OCI-LY7 (cell line): ENCODE data around the gene DLGAP1. TPM values are rescaled to one million over a fixed set of nuclear protein-coding genes. Genes with fewer than 3 reads are reported as not detected.

ENCODE experiments used
- BruUV-seq: library from RNA; stranded (reverse); fragments of 400-500 nt; replicated peaks from 2 replicates; lab custom pipeline; 2021; lab: Mats Ljungman, UMichigan
- CTCF ChIA-PET: fragments of 300-600 bp; sonication (Branson Sonifier 250); formaldehyde crosslinking; loops from one replicate; lab custom pipeline; 2022; ENCODE audit warnings: antibody characterized with exemption; ENCODE audit not compliant: unreplicated experiment; lab: Charles Lee
- POLR2A ChIA-PET: fragments of 300-600 bp; sonication (Branson Sonifier 250); formaldehyde crosslinking; loops from one replicate; lab custom pipeline; 2022; ENCODE audit warnings: antibody characterized with exemption; lab: Charles Lee
- DNase-seq: peaks from one replicate; pipeline ENCODE4 v3.0.0-alpha.2; 2015; ENCODE audit warnings: low spot score
- H2AFZ ChIP-seq: fragments of 200-600 bp; sonication (generic), shearing (Covaris generic); 2 replicates; pipeline ENCODE4 v1.6.1; 2014; ENCODE audit warnings: mild to moderate bottlenecking, antibody characterized with exemption, low read length, moderate library complexity
- H3K27ac ChIP-seq: fragments of 200-600 bp; sonication (generic); 2 replicates; pipeline ENCODE4 v1.5.1; 2014; ENCODE audit warnings: mixed run types, low read depth, mild to moderate bottlenecking, moderate library complexity, low read length, inconsistent platforms; ENCODE audit not compliant: poor library complexity, severe bottlenecking
- H3K36me3 ChIP-seq: fragments of 200-600 bp; sonication (generic); 2 replicates; pipeline ENCODE4 v1.6.1; 2014; ENCODE audit warnings: mild to moderate bottlenecking, antibody characterized with exemption, low read length, moderate library complexity, mixed read lengths; ENCODE audit not compliant: insufficient read depth
- H3K4me1 ChIP-seq: fragments of 200-600 bp; sonication (generic); 2 replicates; pipeline ENCODE4 v1.5.1; 2014; ENCODE audit warnings: mild to moderate bottlenecking, low read length; ENCODE audit not compliant: insufficient read depth, poor library complexity, severe bottlenecking
- H3K4me2 ChIP-seq: fragments of 200-600 bp; sonication (generic); 2 replicates; pipeline ENCODE4 v1.6.1; 2014; ENCODE audit warnings: mild to moderate bottlenecking, low read length
- H3K4me3 ChIP-seq: fragments of 200-600 bp; sonication (generic); 2 replicates; pipeline ENCODE4 v1.5.1; 2014; ENCODE audit warnings: mild to moderate bottlenecking, low read depth, low read length; ENCODE audit not compliant: poor library complexity, severe bottlenecking
- H3K79me2 ChIP-seq: fragments of 200-600 bp; sonication (generic); 2 replicates; pipeline ENCODE4 v1.6.1; 2016; ENCODE audit warnings: low read depth, mild to moderate bottlenecking, low read length, moderate library complexity, mixed read lengths; ENCODE audit not compliant: insufficient read depth
- H3K9me2 ChIP-seq: fragments of 200-600 bp; sonication (generic); 2 replicates; pipeline ENCODE4 v1.6.1; 2016; ENCODE audit warnings: mild to moderate bottlenecking, low read length, mixed read lengths; ENCODE audit not compliant: insufficient read depth
- H3K9me3 ChIP-seq: fragments of 200-600 bp; sonication (generic); 2 replicates; pipeline ENCODE4 v1.6.1; 2014; ENCODE audit warnings: mild to moderate bottlenecking, mixed run types, low read length, mixed read lengths
- H4K20me1 ChIP-seq: fragments of 200-600 bp; sonication (generic); 2 replicates; pipeline ENCODE4 v1.6.1; 2014; ENCODE audit warnings: mild to moderate bottlenecking, antibody characterized with exemption, low read length, moderate library complexity, mixed read lengths; ENCODE audit not compliant: insufficient read depth
- EZH2phosphoT487 ChIP-seq: fragments of 200-600 bp; sonication (generic); IDR thresholded peaks from 2 replicates; pipeline ENCODE4 v1.6.1; 2018; ENCODE audit warnings: low read depth, borderline replicate concordance, mild to moderate bottlenecking, mixed run types, antibody characterized with exemption, low read length, moderate library complexity, mixed read lengths
- intact Hi-C: fragments of 100-400 bp; cut with micrococcal nuclease; formaldehyde crosslinking; loops from one replicate; pipeline ENCODE4 v1.10.0; 2022; ENCODE audit not compliant: unreplicated experiment
- total RNA-seq, 2 experiments: library from RNA; depleted of rRNA in 1 of 2; stranded (reverse); fragments of >200 nt in 1 of 2; shearing (Covaris generic) in 1 of 2; gene quantifications; 2 replicates each; pipeline ENCODE4 v1.2.3, GENCODE V29; 2014 to 2022
- TF ChIP-seq, protein P1 (sequence below): fragments of 200-600 bp; sonication (generic); conservative IDR thresholded peaks from 2 replicates; pipeline ENCODE4 v1.5.1; 2014; ENCODE audit warnings: mild to moderate bottlenecking, antibody characterized with exemption, low read length, moderate library complexity, mixed read lengths

Gene DLGAP1
- total RNA-seq, 2 experiments from 2014 or later = 0.22 TPM; not detected in 1

- Histone ChIP-seq H2AFZ (no peak overlapping the region), H3K9me3 (no peaks in the 10 kb centered on the region), H3K4me2 (no peak overlapping the region), H4K20me1 (no peaks in the 10 kb centered on the region), H3K36me3 (no peaks in the 10 kb centered on the region), H3K79me2 (no peaks in the 10 kb centered on the region), H3K27ac (no peak overlapping the region), H3K4me1 (peaks cover 5% of the 10 kb centered on the region), H3K4me3 (no peak overlapping the region), H3K9me2 (no peaks in the 10 kb centered on the region)
- ChIA-PET CTCF (interaction anchor here (0.6 kb wide), 1 partner anchor 93 kb away, joined by 5 read pairs; no protein-coding TSS in a partner anchor), POLR2A (no interaction called here)
- intact Hi-C loops = no loop called here
- no peak for DNase-seq
- no TSS peak for BruUV-seq
- TF ChIP-seq, protein P1, sequence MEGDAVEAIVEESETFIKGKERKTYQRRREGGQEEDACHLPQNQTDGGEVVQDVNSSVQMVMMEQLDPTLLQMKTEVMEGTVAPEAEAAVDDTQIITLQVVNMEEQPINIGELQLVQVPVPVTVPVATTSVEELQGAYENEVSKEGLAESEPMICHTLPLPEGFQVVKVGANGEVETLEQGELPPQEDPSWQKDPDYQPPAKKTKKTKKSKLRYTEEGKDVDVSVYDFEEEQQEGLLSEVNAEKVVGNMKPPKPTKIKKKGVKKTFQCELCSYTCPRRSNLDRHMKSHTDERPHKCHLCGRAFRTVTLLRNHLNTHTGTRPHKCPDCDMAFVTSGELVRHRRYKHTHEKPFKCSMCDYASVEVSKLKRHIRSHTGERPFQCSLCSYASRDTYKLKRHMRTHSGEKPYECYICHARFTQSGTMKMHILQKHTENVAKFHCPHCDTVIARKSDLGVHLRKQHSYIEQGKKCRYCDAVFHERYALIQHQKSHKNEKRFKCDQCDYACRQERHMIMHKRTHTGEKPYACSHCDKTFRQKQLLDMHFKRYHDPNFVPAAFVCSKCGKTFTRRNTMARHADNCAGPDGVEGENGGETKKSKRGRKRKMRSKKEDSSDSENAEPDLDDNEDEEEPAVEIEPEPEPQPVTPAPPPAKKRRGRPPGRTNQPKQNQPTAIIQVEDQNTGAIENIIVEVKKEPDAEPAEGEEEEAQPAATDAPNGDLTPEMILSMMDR = no peak
- TF ChIP-seq EZH2phosphoT487 = no peak
Measured at GRCh38 chr18:3845161-3845560, 609.9 kb downstream of the DLGAP1 start.

- TF ChIP-seq, protein P1 = no peak
- no peak for TF ChIP-seq EZH2phosphoT487
- Histone ChIP-seq H3K4me1 (peaks cover 18% of the 10 kb centered on the region), H3K4me2 (no peak overlapping the region), H3K9me2 (no peaks in the 10 kb centered on the region), H3K79me2 (no peaks in the 10 kb centered on the region), H3K9me3 (no peaks in the 10 kb centered on the region), H3K27ac (no peak overlapping the region), H2AFZ (peak overlapping the region; percentile 3; the same call in 1 of the 2 replicates), H3K4me3 (no peak overlapping the region), H3K36me3 (no peaks in the 10 kb centered on the region), H4K20me1 (no peaks in the 10 kb centered on the region)
- ChIA-PET POLR2A (interaction anchor here (0.6 to 1.1 kb wide), 3 partner anchors 33 to 932 kb away, joined by 3 read pairs; no protein-coding TSS in a partner anchor), CTCF (interaction anchor here (1.1 kb wide), 1 partner anchor 69 kb away, joined by 3 read pairs; no protein-coding TSS in a partner anchor)
- BruUV-seq = no TSS peak
- intact Hi-C loops = no loop called here
- no peak for DNase-seq
Measured at GRCh38 chr18:3842844-3843243, 612.3 kb downstream of the DLGAP1 start.

GRCh38 chr18:3840766-3841165, 614.3 kb downstream of the DLGAP1 start:
- no peak for DNase-seq
- H3K27ac ChIP-seq = no peak overlapping the region
- TF ChIP-seq, protein P1 = no peak
- TF ChIP-seq EZH2phosphoT487 = no peak
- no peak overlapping the region for H3K4me3 ChIP-seq
- intact Hi-C loops = no loop called here
- H3K9me2 ChIP-seq = no peaks in the 10 kb centered on the region
- BruUV-seq = no TSS peak
- H2AFZ ChIP-seq = peak overlapping the region; percentile 71; the same call in 1 of the 2 replicates
- no peaks in the 10 kb centered on the region for H3K79me2 ChIP-seq
- H3K4me1 ChIP-seq = peaks cover 33% of the 10 kb centered on the region
- H3K9me3 ChIP-seq = no peaks in the 10 kb centered on the region
- H3K4me2 ChIP-seq = no peak overlapping the region
- ChIA-PET CTCF (no interaction called here), POLR2A (interaction anchor here (0.6 kb wide), 3 partner anchors 26 to 203 kb away, joined by 3 read pairs; no protein-coding TSS in a partner anchor)
- no peaks in the 10 kb centered on the region for H4K20me1 ChIP-seq
- no peaks in the 10 kb centered on the region for H3K36me3 ChIP-seq
